NCI-H748 treated with DMSO at 0.1 percent for 48 hours (cell line): ENCODE data around the gene SPRED3.
"Not testable (repeated sequence)": the region's sequence is repeated elsewhere in the genome, so short reads cannot be mapped to it uniquely, and the experiment has no call there.

Experiments
- DNase-seq: peaks from one replicate; lab custom pipeline; 2025; lab: John Stamatoyannopoulos, UW

Gene SPRED3

GRCh38 chr19:38388349-38389100 is at the start of gene SPRED3:
SPRED3 (plus strand) TSS chr19:38388697; CDS start chr19:38390303, 1,606 bp downstream.
- DNase-seq: peak; percentile 52

GRCh38 chr19:38339011-38339410 is 49.5 kb upstream of the SPRED3 start:
- DNase-seq: not testable (repeated sequence)

GRCh38 chr19:38340927-38341326 is 47.6 kb upstream of the SPRED3 start:
- DNase-seq: no peak

- no peak for DNase-seq
Observed at GRCh38 chr19:38346837-38347236, 41.7 kb upstream of the SPRED3 start.

GRCh38 chr19:38350883-38351282 is 37.6 kb upstream of the SPRED3 start:
- no peak for DNase-seq

GRCh38 chr19:38351865-38352395 is 36.6 kb upstream of the SPRED3 start:
- no peak for DNase-seq

- DNase-seq: no peak
Observed at GRCh38 chr19:38352611-38353010, 35.9 kb upstream of the SPRED3 start.

GRCh38 chr19:38355728-38356725 is 32.5 kb upstream of the SPRED3 start:
- DNase-seq: no peak

- DNase-seq: no peak
Observed at GRCh38 chr19:38358071-38358470, 30.4 kb upstream of the SPRED3 start.

- DNase-seq: no peak
Observed at GRCh38 chr19:38359242-38360021, 29.1 kb upstream of the SPRED3 start.

- DNase-seq: no peak
Observed at GRCh38 chr19:38360351-38360750, 28.1 kb upstream of the SPRED3 start.

GRCh38 chr19:38360839-38361631 is 27.5 kb upstream of the SPRED3 start:
- no peak for DNase-seq

- peak; percentile 87 for DNase-seq
Observed at GRCh38 chr19:38361633-38362075, 26.8 kb upstream of the SPRED3 start.

GRCh38 chr19:38362076-38362945 is 26.2 kb upstream of the SPRED3 start:
- DNase-seq: peak; percentile 86

- not testable (repeated sequence) for DNase-seq
Observed at GRCh38 chr19:38362946-38363688, 25.4 kb upstream of the SPRED3 start.

GRCh38 chr19:38367041-38367440 is 21.5 kb upstream of the SPRED3 start:
- no peak for DNase-seq

- DNase-seq: no peak
Observed at GRCh38 chr19:38369584-38369983, 18.9 kb upstream of the SPRED3 start.

GRCh38 chr19:38370299-38370698 is 18.2 kb upstream of the SPRED3 start:
- no peak for DNase-seq

- DNase-seq: no peak
Observed at GRCh38 chr19:38371081-38371480, 17.4 kb upstream of the SPRED3 start.
